Hindlimb muscle (tissue), 1 donor: ENCODE results near the gene RAD51B. TPM values are rescaled to one million over a fixed set of nuclear protein-coding genes. Genes with fewer than 3 reads are reported as not detected.

ENCODE experiments used
- DNase-seq: peaks from one replicate; pipeline ENCODE4 v3.0.0-alpha.2; 2013
- polyA plus RNA-seq: library from polyadenylated mRNA; unstranded; fragments of 120-200 nt; gene quantifications from one replicate; pipeline ENCODE4 v1.2.1, GENCODE V29; 2013; ENCODE audit not compliant: insufficient read length

Gene RAD51B
- polyA plus RNA-seq, 1 donor: 10.2 TPM

DNA sequence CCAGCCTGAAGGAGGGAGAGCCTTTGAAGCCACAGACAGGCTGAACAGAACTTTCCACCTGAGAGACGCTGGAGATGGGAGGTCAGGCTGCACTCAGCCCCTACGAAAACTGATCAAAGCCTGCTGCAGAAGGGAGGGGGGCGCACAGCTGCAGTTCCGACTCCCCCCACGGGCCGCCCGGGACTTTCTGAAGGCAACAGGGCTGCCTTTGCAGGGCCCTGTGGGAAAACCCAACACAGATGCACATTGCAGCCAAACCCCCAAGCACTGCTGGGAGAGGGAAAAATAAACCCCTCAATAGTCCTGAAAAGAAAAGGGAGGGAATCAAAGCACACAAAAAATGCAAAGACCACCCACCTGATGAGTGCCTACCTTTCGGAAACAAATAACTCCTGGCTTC is 682.7 kb downstream of the RAD51B start:
- no peak for DNase-seq

DNA sequence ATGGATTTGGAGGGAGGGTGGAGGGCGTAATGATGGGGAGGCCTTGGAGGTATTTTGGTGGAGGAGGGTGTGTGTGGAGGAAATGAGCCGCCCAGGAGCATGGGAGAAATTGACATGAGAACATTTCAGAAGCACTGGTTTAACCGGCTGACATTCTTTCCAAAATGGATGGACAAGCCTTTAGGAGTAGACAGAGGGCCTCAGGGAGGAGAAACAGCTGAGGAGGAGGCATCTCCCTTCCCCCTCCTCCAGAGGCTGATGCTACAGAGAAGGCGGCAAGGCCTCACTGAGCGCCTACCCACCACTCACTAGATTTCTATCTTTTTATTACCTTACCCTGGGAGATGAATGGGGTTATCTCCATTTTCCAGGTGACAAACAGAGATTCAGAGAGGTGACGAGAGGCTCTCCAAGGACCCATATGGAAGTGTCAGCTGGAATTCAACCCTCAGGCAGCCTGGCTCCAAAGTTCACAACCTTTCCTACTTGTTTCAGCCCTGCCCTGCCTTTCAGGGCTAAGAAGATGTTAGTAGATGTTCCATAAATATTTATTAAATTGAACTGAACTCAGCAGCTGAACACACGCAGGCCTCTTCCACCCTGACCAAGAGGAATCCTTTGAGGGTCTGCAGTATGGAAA is 683.7 kb downstream of the RAD51B start:
- DNase-seq: no peak

DNA sequence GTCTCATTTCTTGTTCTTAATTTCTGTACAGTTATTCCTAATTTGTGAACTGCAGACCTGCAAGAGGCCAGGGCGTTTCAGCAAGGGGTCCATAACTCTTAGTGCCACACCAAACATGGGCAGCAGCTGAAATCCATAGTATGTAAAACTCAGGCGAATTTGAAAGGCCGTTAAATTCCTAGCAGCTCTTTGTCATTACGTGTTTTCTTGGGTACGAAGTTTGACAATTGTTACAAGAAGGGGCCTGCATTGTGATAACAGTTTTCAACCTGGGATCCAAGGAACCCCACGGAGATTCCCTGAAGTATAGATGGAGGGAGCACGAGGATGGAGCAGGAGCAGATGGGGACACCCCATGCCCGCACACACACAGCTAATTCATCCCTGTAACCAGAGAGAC is 685.3 kb downstream of the RAD51B start:
- DNase-seq: no peak

DNA sequence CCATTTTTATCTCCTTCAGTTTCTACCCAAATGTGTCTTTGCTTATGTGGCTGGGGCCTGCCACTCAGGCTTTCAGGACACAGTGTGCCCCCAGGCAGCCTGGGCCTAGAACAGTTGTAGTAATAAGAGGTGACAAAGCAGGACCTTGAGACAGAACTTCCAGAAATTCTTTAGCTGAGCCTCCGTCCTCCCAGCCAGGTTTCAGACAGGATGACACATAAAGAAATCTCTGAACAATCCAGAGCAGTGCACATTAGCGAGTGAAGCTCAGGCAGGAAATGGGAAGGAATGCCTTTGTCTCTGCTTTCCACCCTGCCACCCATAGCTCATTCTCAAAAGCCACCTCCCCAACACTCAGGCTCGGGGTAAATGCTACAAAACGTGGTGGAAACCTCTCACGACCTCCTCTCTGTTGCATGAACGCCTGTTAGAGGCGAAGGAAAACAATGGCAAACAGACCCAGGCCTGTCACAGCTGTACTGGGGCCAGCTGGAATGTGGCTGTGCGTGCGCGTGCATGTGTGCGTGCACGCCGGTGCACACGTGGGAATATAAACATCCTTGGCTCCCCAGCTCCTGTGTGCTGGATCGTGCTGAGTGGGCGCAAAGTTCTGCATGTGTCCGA is 686.6 kb downstream of the RAD51B start:
- DNase-seq: peak; percentile 71

DNA sequence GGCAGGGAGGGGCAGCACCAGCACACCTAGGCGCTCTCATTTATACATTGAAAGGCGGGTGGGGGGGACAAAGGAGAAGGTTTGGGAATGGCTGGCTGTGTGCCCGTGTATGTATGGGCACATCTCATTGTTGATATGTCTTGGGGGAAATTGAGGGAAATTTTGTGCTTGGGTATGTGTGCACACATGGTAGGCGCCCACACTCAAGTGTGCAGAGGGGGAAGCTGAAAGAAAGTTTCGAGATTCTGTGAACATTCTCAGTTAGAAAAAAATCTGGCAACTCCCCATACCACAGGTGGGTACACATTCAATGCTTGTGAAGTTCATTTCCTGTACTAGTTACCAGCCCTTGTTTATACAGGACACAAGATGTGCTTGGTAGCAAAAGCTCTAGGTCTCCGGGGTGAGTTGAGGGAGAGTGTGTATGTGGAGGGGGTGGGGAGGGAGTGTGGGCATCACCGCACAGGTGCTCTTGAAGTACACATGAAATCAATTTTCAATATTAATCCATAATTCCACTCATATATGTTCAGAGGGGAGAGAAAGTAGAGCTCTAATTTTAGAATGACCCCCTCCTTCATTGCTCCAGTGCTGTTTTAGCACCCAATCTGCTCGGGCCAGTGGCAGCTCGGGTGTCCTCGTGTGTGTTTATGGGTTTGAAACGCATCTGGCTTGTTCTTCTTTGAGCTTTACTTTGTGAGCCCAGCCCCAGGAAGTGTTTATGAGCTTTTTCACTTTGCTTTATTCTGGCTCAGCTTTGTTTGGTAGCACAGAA is 687.3 kb downstream of the RAD51B start:
- DNase-seq: no peak

DNA sequence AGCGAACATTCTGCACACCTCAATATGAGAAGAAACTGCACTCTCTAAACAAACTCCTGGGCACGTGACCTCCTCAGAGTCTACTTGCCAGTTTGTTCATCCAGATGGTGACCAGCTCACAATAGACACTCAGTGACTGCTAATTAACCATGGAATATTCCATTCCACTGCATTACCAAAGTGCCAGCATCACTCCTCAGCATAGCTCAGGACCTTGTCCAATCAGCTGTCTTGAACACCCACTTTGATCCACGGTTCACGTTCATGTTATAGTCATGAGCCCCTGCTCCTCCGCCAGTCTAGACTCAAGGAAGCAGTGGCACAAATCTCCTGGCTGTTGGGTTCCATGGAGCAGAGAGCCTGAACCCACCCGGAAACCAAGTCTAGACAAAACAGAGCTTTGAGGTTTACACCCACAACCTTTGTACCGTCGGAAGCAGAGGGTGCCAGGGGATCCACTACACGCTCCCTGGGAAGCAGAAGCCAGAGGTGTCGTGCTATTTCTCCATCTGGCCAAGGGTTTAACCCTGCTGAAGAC is 688.0 kb downstream of the RAD51B start:
- no peak for DNase-seq

DNA sequence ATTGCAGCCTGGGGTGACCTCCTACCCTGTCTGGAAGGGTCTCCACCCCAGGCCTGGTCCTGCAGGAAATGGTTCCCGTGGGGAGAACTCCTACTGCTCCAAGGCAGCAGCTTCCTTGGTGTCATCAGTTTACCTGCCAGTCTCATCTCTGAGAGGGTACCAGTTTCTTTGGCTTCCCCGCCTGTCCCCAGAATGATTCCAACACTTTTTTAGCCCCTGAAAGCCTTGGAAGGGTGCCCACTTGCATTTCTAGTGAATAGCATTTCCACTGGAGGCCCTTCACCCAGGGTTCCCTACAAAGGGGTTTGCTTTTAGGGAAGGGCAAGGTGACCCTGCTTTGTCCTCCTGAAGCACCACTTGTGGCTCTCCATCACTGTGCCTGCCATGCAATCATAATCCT is 689.0 kb downstream of the RAD51B start:
- DNase-seq: no peak

DNA sequence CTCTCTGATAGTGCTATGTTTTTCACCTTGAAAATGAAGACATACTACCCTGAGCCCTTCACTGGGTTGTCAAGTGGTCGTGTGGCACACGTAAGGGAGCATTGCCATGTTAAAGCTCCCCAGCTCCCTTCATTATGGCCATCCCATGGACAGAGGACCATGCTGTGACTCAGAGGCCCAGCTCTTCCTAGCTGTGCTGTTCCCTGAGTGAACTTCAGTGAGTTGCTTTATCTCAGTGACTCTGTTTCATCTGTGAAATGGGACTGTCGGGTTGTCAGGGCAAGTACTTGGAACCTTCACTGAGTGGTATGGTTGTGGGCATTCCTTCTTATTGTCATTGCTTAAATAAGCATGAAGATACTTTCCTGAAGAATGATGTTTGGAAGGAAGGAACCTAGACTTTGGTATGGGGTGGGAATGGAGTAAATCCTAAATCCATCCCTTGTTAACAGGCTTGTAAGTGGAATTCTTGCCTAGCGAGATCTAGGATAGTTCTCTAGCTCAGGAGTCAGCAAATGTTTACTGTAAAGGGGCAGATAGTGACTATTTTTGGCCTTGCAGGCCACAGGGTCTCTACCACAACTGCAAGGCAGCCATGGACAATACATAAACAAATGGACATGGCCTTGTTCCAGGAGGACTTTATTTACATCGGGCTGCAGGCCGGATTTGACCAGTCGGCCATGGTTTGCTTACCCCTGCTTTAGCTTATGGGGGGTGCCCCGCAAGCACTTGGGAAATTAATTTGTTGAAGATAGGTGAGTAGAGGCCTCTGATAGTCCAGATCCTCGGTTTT is 689.8 kb downstream of the RAD51B start:
- no peak for DNase-seq

DNA sequence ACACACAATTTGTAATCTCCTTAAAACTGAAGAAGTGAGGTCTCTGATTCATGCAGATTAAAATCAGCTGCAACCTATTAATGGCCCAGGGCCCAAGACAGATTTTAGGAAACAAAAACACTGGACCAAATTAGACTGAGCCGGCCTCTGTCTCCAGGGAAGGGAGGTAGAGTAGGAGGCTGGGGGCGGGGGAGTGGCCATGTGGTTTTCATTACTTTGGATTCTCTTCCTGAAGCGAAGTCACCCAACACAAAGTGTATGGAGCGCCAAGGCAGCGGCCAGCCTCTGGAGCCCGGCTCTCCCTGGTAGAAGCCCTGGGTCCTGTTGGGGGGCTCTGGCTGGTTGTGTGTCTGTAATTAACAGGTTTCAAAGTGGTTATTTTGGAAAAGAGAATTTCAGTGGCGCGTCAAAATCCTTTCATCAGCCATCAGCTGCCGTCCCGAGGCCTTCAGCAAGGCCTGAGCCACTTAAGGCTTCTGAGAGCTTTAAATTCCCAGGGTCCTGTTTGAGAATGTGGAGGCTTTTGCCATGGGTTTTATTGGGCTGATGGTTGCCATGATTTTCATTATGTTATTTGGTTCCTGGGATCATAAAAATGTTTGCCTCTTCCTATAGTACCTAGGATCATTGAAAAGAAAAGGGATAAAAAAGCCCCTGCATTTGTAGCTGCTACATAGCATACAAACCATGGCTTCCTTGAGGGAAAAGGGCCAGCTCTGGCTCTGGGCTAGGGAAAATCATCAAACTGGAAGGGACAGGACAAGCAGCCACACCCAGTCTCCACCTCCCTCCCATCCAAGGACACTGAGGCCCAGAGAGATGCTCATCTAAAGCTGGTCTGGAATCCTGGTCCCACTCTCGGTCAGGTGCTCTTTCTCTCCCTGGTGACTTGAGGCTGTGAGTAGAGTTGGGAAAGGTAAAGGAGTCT is 690.9 kb downstream of the RAD51B start:
- DNase-seq: peak; percentile 87

DNA sequence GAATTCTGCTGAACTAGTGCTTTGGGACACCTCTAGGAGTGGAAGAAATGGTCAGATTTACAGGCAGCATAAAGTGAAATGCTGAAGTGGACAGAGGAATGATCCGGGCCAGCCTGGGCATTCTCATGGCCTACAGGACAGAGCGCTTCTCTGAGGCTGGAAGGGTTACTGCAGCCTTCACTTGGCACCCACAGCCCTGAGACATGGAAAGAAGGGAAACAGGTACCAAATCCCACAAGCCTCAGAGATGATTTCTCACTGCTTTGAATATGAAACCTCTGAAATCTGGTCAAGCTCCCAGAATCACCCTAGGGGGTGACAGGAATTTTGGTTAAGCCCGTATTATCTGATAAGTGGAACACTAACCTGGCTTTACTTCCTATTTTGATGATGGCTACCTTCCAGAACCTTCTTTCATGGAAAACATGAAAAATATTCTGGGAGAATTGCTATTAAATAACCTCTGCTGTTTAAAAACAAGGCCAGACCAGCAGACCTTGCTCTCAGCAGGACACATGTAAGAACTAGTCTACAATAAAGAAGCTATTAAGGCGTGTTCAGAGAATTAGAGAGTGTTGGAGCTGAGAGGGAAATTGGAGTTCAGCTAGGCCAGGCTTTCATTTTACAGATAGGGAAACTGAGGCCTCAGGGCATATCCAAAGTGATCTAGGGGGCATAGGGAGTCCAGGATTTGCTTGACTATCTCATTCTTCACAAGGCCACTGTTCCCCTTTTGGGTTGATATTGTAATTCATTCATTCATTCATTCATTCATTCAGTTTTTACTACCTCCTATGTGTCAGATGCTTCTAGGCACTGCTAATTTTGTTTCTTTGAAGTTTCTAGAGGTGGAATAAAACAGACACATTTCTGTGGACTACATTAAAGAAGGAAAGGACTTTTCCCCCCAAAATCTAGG is 691.8 kb downstream of the RAD51B start:
- DNase-seq: peak; percentile 66

DNA sequence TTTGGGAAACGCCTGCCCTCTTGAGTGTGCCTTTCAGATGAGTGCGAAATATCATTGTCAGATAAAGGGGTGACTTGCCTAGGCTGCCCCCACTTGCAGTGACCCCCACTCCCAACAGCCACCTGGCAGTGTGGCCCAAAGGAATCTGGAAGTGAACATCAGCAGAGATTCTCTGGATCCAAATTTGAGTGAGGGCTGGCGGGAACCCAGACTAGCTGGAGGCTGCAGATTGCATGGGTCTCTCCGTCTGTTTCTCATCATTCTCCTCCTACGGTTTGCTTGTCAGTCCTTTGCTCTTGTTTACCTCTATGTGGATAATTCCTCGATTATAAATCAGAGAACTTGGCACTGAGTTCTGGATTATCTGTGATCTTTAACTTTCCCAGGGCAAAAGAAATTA is 692.5 kb downstream of the RAD51B start:
- DNase-seq: no peak

DNA sequence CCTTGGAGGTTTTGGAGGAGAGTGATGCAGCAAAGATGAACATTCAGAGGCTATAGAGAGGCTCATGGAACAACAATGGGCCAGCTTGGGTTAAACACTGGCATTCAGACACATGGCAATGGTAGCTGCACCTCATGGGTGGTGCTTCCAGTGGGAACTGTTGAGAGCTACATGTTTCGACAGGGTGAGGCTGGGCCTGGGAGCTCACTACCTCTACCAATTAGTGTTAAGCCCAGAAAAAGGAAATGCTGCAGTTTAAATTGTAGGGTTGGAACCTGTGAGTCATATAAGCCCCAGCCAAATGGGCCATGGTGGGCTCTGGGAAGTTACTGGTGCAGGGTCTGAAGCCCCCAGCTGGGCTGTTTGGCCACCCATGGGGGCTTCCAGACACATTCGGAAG is 693.6 kb downstream of the RAD51B start:
- DNase-seq: no peak

DNA sequence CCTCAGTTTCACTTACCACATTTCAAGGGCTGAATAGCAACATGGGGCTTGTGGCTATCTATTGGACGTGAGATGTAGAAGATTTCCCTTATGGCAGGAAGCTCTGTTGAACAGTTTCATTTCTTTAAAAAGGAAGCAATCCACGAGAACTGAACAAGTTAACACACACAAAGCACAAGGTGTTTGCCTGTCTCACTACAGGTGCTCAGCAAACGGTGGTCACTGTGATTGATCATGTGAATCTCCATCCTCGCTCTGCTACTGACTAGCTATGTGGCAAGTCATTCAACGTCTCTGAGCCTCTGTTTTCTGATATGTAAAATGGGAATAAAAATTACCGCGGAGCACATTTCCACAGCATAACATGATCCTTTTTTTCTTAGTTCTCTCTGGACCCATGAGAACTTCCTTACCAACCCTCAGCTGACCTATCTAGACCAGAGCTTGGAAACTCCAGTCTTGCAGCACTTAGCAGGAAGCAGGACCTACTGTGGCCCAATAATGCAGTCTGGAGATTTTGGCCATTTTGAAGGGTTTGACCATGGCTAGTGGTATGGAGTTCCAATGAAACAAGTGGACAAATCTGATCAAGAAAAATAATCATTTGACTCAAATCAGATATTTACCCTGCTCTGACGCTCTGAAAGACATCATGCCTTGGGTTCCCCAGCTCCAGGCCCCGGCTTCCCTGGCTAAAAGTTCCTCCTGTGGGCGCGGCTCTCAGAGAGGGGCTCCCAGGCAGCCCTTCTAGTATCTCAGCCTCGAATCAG is 694.4 kb downstream of the RAD51B start:
- no peak for DNase-seq

DNA sequence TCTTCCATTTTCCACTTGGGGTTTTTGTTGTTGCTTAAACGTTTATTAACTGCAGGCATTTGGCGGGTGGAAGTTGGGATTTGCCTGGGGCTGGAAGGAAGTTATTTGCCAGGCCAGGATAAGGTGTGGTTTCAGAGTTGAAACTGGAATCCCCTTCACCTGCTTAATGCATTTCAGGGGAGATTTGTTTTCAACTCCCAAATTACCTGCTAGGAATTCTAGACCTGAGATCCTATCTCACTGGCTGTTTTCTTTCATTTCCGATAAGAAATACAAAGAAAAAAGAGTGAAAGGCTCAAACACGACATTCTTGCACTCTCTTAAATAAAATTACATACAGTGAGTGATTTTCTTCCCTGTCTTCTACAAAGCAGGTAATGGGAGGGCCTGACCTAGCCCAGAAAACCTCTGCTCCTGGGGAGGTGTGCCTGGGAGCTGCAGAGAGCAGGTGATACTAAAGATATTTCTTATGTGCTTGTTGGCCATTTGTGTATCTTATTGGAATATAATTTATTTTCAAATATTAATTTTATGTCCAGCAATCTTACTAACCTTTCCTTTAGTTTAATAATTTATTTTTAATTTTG is 695.1 kb downstream of the RAD51B start:
- DNase-seq: no peak

DNA sequence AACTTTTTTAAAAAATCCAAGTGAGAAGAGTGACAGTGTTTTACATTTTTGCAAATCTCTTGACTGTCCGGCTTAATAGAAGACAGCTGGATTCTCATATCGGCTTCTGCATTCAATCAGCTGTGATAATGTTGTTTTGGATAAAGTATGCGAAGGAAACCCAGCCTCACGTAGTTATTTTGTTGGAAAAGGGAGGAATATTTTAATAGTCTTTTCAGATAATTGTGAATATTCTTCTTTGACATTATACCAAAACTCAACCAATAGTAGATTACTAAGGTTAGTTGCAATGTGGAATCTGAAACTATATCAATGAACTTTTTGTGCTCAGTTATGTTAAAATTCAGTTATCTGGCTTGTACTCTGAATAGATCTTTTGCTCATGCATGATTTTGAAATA is 696.8 kb downstream of the RAD51B start:
- no peak for DNase-seq

DNA sequence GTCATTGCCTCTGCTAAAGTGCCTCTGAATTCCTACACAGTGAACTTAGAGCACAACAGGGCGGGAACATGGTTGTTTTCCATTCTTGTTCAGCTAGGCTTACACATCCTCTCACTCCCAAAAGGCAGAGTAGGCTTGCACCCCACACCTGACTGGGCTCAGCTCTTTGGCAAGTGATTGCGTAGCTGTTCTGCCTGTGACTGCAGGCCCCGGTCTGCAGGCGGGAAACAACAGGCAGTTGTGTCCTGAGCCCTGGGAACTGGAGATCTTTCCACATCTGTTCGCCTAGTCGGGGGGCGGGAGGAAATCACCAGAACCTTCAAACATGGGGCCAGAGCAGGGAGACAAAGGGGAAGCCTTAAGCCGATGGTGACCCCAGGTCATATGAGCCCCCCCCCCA is 698.6 kb downstream of the RAD51B start:
- peak; percentile 74 for DNase-seq

DNA sequence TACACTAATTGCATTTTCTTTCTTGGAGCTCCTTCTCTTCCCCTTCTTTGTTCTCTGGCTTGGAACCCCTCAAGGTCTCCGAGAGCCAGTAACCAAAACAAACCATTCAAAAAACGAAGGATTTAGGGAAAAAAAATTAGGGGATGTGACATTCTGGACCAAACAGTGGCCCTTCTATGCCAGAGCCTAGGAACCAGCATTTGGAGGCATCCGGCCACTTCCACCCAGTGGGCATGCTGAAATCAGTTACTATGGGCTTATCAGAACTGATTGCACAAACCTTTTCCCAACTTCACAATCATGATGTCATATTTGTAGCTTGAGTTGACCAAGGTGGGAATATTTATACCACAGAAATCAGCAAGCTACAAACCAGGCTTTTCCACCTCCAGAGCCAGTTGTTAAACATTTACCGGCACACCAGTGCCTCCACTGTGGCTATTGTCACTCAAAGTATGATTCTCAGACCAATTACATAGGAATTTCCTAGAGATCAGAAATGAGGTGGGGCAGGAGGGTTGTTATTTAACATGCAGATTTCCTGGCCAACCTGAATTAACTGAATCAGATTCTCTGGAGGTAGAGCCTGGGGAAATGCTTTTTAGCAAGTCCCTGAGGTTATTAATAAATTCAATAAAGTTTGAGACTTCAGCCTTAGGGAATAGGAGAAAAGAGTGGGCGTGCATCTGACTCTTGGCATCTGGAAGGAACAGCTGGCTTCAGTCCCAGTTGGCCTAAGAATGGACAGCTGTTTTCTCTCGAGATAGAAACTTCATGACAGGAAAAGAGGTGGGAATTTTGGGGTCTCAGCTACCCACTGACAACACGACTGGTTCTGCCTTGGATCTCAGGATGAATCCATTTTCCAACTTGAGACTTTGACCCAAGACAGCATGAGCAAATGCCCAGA is 699.4 kb downstream of the RAD51B start:
- DNase-seq: no peak

DNA sequence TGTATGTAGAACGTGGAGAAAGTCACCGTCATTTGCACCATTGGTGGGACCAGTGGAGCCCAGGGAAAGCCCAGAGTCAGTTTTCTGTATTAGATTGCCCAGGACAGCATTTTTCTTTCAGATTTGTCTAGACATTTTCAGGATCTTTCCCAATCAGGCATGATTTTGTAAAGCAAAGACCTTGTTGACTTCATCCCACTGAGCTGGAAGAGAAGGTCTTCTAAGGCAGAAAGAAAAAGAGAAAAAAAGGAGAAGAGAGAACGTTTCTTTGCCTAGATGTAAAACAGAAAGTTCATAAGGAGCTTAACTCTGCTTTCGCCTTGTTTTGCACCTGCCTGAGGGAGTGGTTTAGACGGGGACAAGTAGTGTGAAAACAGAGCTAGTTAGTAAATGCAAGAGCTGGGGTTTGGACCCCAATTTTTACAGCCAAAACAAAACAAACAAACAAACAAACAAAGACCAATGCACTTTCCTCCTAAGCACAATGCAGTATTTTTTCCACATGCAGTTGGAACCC is 700.1 kb downstream of the RAD51B start:
- no peak for DNase-seq
